ENCODE measurements around the gene B3GALT6.

B3GALT6 gene

GRCh38 chr1:1236945-1237873 is 5.2 kb downstream of the B3GALT6 start:
- no peaks in the 10 kb centered on the region for H3K27me3 ChIP-seq (ENCODE audit: control insufficient read depth, insufficient read depth, low read length)
- no peak overlapping the region for H3K9ac ChIP-seq (ENCODE audit: low read depth, low read length)
- H3K4me3 ChIP-seq (ENCODE audit: low read depth, low read length) = no peak overlapping the region
- H3K4me1 ChIP-seq (ENCODE audit: control insufficient read depth, insufficient read depth, low read length) = no peaks in the 10 kb centered on the region
- no peak overlapping the region for H3K27ac ChIP-seq (ENCODE audit: low read depth, low read length)
- H3K9me3 ChIP-seq (ENCODE audit: control insufficient read depth, insufficient read depth, low read length) = no peaks in the 10 kb centered on the region
- peaks cover 12% of the 10 kb centered on the region for H3K36me3 ChIP-seq (ENCODE audit: control insufficient read depth, insufficient read depth, low read length)

- H3K4me3 ChIP-seq (ENCODE audit: low read depth, low read length) = no peak overlapping the region
- no peak overlapping the region for H3K27ac ChIP-seq (ENCODE audit: low read depth, low read length)
- H3K4me1 ChIP-seq (ENCODE audit: control insufficient read depth, insufficient read depth, low read length) = no peaks in the 10 kb centered on the region
- H3K9ac ChIP-seq (ENCODE audit: low read depth, low read length) = no peak overlapping the region
- peaks cover 12% of the 10 kb centered on the region for H3K36me3 ChIP-seq (ENCODE audit: control insufficient read depth, insufficient read depth, low read length)
- H3K27me3 ChIP-seq (ENCODE audit: control insufficient read depth, insufficient read depth, low read length) = no peaks in the 10 kb centered on the region
- no peaks in the 10 kb centered on the region for H3K9me3 ChIP-seq (ENCODE audit: control insufficient read depth, insufficient read depth, low read length)
These were observed 6.1 kb downstream of the B3GALT6 start for GRCh38 chr1:1237874-1238701.

GRCh38 chr1:1238702-1239178 is 6.7 kb downstream of the B3GALT6 start:
- no peaks in the 10 kb centered on the region for H3K9me3 ChIP-seq (ENCODE audit: control insufficient read depth, insufficient read depth, low read length)
- no peak overlapping the region for H3K4me3 ChIP-seq (ENCODE audit: low read depth, low read length)
- no peaks in the 10 kb centered on the region for H3K27me3 ChIP-seq (ENCODE audit: control insufficient read depth, insufficient read depth, low read length)
- no peaks in the 10 kb centered on the region for H3K4me1 ChIP-seq (ENCODE audit: control insufficient read depth, insufficient read depth, low read length)
- no peak overlapping the region for H3K27ac ChIP-seq (ENCODE audit: low read depth, low read length)
- peaks cover 11% of the 10 kb centered on the region for H3K36me3 ChIP-seq (ENCODE audit: control insufficient read depth, insufficient read depth, low read length)
- H3K9ac ChIP-seq (ENCODE audit: low read depth, low read length) = no peak overlapping the region

- Histone ChIP-seq H3K4me1 (ENCODE audit: control insufficient read depth, insufficient read depth, low read length) (no peaks in the 10 kb centered on the region), H3K9ac (ENCODE audit: low read depth, low read length) (no peak overlapping the region), H3K9me3 (ENCODE audit: control insufficient read depth, insufficient read depth, low read length) (no peaks in the 10 kb centered on the region), H3K4me3 (ENCODE audit: low read depth, low read length) (no peak overlapping the region), H3K27ac (ENCODE audit: low read depth, low read length) (no peak overlapping the region), H3K36me3 (ENCODE audit: control insufficient read depth, insufficient read depth, low read length) (peaks cover 6% of the 10 kb centered on the region), H3K27me3 (ENCODE audit: control insufficient read depth, insufficient read depth, low read length) (no peaks in the 10 kb centered on the region)
These were observed 7.2 kb downstream of the B3GALT6 start for GRCh38 chr1:1239227-1239613.

- Histone ChIP-seq H3K9me3 (ENCODE audit: control insufficient read depth, insufficient read depth, low read length) (no peaks in the 10 kb centered on the region), H3K27me3 (ENCODE audit: control insufficient read depth, insufficient read depth, low read length) (no peaks in the 10 kb centered on the region), H3K4me3 (ENCODE audit: low read depth, low read length) (no peak overlapping the region), H3K36me3 (ENCODE audit: control insufficient read depth, insufficient read depth, low read length) (peaks cover under 1% of the 10 kb centered on the region; the same call in 1 of the 2 replicates), H3K9ac (ENCODE audit: low read depth, low read length) (no peak overlapping the region), H3K27ac (ENCODE audit: low read depth, low read length) (no peak overlapping the region), H3K4me1 (ENCODE audit: control insufficient read depth, insufficient read depth, low read length) (no peaks in the 10 kb centered on the region)
These were observed 7.7 kb downstream of the B3GALT6 start for GRCh38 chr1:1239614-1240347.

- Histone ChIP-seq H3K36me3 (ENCODE audit: control insufficient read depth, insufficient read depth, low read length) (no peaks in the 10 kb centered on the region), H3K27me3 (ENCODE audit: control insufficient read depth, insufficient read depth, low read length) (no peaks in the 10 kb centered on the region), H3K4me3 (ENCODE audit: low read depth, low read length) (no peak overlapping the region), H3K4me1 (ENCODE audit: control insufficient read depth, insufficient read depth, low read length) (no peaks in the 10 kb centered on the region), H3K27ac (ENCODE audit: low read depth, low read length) (no peak overlapping the region), H3K9me3 (ENCODE audit: control insufficient read depth, insufficient read depth, low read length) (no peaks in the 10 kb centered on the region), H3K9ac (ENCODE audit: low read depth, low read length) (no peak overlapping the region)
These were observed 8.3 kb downstream of the B3GALT6 start for GRCh38 chr1:1240348-1240732.

GRCh38 chr1:1240822-1241587 is 9.0 kb downstream of the B3GALT6 start:
- Histone ChIP-seq H3K27ac (ENCODE audit: low read depth, low read length) (no peak overlapping the region), H3K4me1 (ENCODE audit: control insufficient read depth, insufficient read depth, low read length) (no peaks in the 10 kb centered on the region), H3K9me3 (ENCODE audit: control insufficient read depth, insufficient read depth, low read length) (no peaks in the 10 kb centered on the region), H3K36me3 (ENCODE audit: control insufficient read depth, insufficient read depth, low read length) (no peaks in the 10 kb centered on the region), H3K27me3 (ENCODE audit: control insufficient read depth, insufficient read depth, low read length) (no peaks in the 10 kb centered on the region), H3K9ac (ENCODE audit: low read depth, low read length) (no peak overlapping the region), H3K4me3 (ENCODE audit: low read depth, low read length) (no peak overlapping the region)

- no peaks in the 10 kb centered on the region for H3K36me3 ChIP-seq (ENCODE audit: control insufficient read depth, insufficient read depth, low read length)
- no peaks in the 10 kb centered on the region for H3K9me3 ChIP-seq (ENCODE audit: control insufficient read depth, insufficient read depth, low read length)
- no peak overlapping the region for H3K9ac ChIP-seq (ENCODE audit: low read depth, low read length)
- no peak overlapping the region for H3K4me3 ChIP-seq (ENCODE audit: low read depth, low read length)
- H3K4me1 ChIP-seq (ENCODE audit: control insufficient read depth, insufficient read depth, low read length) = no peaks in the 10 kb centered on the region
- peaks cover 6% of the 10 kb centered on the region; the same call in 1 of the 2 replicates for H3K27me3 ChIP-seq (ENCODE audit: control insufficient read depth, insufficient read depth, low read length)
- H3K27ac ChIP-seq (ENCODE audit: low read depth, low read length) = no peak overlapping the region
These were observed 9.7 kb downstream of the B3GALT6 start for GRCh38 chr1:1241588-1242219.

GRCh38 chr1:1242461-1243265 is 10.6 kb downstream of the B3GALT6 start:
- Histone ChIP-seq H3K4me1 (ENCODE audit: control insufficient read depth, insufficient read depth, low read length) (no peaks in the 10 kb centered on the region), H3K9ac (ENCODE audit: low read depth, low read length) (no peak overlapping the region), H3K9me3 (ENCODE audit: control insufficient read depth, insufficient read depth, low read length) (no peaks in the 10 kb centered on the region), H3K4me3 (ENCODE audit: low read depth, low read length) (no peak overlapping the region), H3K27ac (ENCODE audit: low read depth, low read length) (no peak overlapping the region), H3K27me3 (ENCODE audit: control insufficient read depth, insufficient read depth, low read length) (peaks cover 14% of the 10 kb centered on the region; the same call in 1 of the 2 replicates), H3K36me3 (ENCODE audit: control insufficient read depth, insufficient read depth, low read length) (no peaks in the 10 kb centered on the region)

Measured in HUES48 (cell line).